Measurements from ENCODE around the gene ZNF292.
"Not testable (repeated sequence)": the region's sequence is repeated elsewhere in the genome, so short reads cannot be mapped to it uniquely, and the experiment has no call there.

Gene ZNF292

GRCh38 chr6:87164004-87164403 lies 8.6 kb downstream of the ZNF292 start:
- DNase-seq (ENCODE audit: low read depth), result no peak

GRCh38 chr6:87164506-87164905 lies 9.1 kb downstream of the ZNF292 start:
- no peak for DNase-seq (ENCODE audit: low read depth)

GRCh38 chr6:87165185-87165584 lies 9.8 kb downstream of the ZNF292 start:
- DNase-seq (ENCODE audit: low read depth), result no peak

GRCh38 chr6:87171938-87172633 lies 16.7 kb downstream of the ZNF292 start:
- no peak for DNase-seq (ENCODE audit: low read depth)

- no peak for DNase-seq (ENCODE audit: low read depth)
Measured at GRCh38 chr6:87174078-87174579, 18.8 kb downstream of the ZNF292 start.

GRCh38 chr6:87176493-87176892 lies 21.1 kb downstream of the ZNF292 start:
- DNase-seq (ENCODE audit: low read depth), result no peak

GRCh38 chr6:87180105-87180728 lies 24.9 kb downstream of the ZNF292 start:
- no peak for DNase-seq (ENCODE audit: low read depth)

- no peak for DNase-seq (ENCODE audit: low read depth)
Measured at GRCh38 chr6:87181903-87182302, 26.5 kb downstream of the ZNF292 start.

- DNase-seq (ENCODE audit: low read depth), result no peak
Measured at GRCh38 chr6:87182321-87182720, 27.0 kb downstream of the ZNF292 start.

- DNase-seq (ENCODE audit: low read depth), result no peak
Measured at GRCh38 chr6:87182940-87183339, 27.6 kb downstream of the ZNF292 start.

GRCh38 chr6:87183687-87184086 lies 28.3 kb downstream of the ZNF292 start:
- DNase-seq (ENCODE audit: low read depth), result no peak

- no peak for DNase-seq (ENCODE audit: low read depth)
Measured at GRCh38 chr6:87184762-87185250, 29.4 kb downstream of the ZNF292 start.

- no peak for DNase-seq (ENCODE audit: low read depth)
Measured at GRCh38 chr6:87196275-87196842, 41.0 kb downstream of the ZNF292 start.

GRCh38 chr6:87197547-87197946 lies 42.2 kb downstream of the ZNF292 start:
- no peak for DNase-seq (ENCODE audit: low read depth)

GRCh38 chr6:87198022-87198810 lies 42.9 kb downstream of the ZNF292 start:
- DNase-seq (ENCODE audit: low read depth), result not testable (repeated sequence)

- DNase-seq (ENCODE audit: low read depth), result no peak
Measured at GRCh38 chr6:87199787-87200186, 44.4 kb downstream of the ZNF292 start.

GRCh38 chr6:87200469-87201175 lies 45.3 kb downstream of the ZNF292 start:
- DNase-seq (ENCODE audit: low read depth), result no peak

GRCh38 chr6:87203448-87204023 lies 48.2 kb downstream of the ZNF292 start:
- DNase-seq (ENCODE audit: low read depth), result no peak

GRCh38 chr6:87209812-87210211 lies 54.4 kb downstream of the ZNF292 start:
- no peak for DNase-seq (ENCODE audit: low read depth)

GRCh38 chr6:87210979-87211378 lies 55.6 kb downstream of the ZNF292 start:
- DNase-seq (ENCODE audit: low read depth), result no peak

GRCh38 chr6:87212596-87212995 lies 57.2 kb downstream of the ZNF292 start:
- DNase-seq (ENCODE audit: low read depth), result no peak

Data from stimulated activated CD8-positive, alpha-beta memory T cell treated with anti-CD3 and anti-CD28 coated beads, Interleukin-7, amount 100 ng/mL, for 24 hours (primary cell).